GM18519 (cell line): ENCODE data around the gene C17orf67.

Experiments
- ATAC-seq: cut with Tn5 transposase; IDR thresholded peaks from one replicate; pipeline ENCODE4 v1.9.1; 2021; ENCODE audit warnings: mild to moderate bottlenecking, moderate library complexity; ENCODE audit not compliant: unreplicated experiment, low FRiP score

C17orf67 gene, protein sequence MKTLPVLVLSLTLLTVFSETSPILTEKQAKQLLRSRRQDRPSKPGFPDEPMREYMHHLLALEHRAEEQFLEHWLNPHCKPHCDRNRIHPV

DNA sequence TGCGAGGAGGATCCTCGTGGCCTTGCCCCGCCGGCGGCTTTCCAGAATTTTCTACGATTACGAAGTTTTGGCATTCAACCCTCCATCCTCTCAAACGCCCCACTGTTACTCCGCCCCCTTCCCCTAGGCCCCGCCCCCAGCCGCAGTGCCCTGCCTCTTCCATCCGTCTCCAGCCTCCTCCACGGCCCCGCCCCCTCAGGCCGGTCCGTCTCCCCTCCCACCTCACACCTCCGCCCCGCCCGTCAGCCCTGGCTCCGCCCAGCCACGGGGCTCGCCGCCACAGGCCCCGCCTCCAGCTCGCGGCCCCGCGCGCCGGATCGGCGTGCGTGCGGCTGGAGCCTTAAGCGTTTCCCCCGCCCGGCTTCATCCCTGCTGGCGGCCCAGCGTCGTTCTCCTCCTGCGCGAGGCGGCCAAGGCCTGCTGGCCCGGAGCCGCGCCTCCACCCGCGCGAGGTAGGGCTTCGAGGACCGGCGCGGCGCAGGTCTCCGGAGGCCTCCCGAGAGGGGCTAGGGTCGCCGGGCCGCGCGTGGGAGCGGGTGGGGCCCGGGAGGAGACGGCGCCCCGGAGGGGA, at the start of gene C17orf67, which contains the start of gene DGKE:
C17orf67 (minus strand) TSS at position 112 of the 571 bp plus-strand sequence. CDS start 18,110 bp downstream, outside the sequence.
DGKE (plus strand) TSS at position 343 of the 571 bp plus-strand sequence. CDS start 645 bp downstream, outside the sequence.
- peak; percentile 46 for ATAC-seq

DNA sequence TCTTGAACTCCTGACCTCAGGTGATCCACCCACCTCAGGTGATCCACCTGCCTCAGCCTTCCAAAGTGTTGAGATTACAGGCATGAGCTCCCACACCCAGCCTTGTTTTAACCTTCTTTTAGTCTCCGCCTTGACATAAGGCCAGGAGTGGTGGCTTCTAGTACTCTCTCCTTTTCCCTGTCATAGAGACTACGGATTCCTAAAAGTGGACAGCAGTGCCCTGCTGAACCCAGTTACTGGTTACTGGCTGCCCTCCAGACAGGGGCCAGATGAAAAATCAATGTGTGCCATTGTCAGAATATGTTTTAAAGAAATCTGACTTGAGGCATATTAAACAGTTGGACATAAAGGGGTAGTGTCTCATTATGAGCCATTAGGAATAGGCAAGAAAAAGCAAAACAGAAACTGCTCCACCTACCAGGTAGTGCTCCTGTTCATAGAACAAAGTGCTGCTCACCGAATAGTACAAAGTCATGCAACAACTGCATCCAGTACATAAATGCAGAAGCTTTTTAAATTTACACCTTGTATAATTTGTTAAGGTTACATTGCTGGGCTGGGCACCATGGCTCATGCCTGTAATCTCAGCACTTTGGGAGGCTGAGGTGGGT, 48.1 kb upstream of the C17orf67 start:
- no peak for ATAC-seq

DNA sequence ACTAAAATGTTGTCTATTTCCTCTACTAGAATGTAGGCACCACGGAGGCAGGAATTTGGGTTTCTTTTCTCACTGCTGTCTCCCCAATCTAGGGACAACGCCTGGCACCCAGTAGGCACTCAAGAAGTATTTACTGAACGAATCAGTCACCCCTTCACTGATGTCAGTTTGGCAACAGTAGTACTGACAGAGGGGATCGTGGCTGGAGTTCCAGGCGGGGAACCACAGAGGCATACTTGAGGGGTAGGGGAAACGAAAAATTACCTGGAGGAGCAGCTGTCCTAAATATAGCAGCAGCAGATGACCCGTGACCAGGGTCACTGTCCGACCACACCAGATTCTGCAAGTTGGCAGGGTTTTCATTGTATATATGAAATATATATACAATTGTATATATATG, 46.9 kb upstream of the C17orf67 start:
- no peak for ATAC-seq

DNA sequence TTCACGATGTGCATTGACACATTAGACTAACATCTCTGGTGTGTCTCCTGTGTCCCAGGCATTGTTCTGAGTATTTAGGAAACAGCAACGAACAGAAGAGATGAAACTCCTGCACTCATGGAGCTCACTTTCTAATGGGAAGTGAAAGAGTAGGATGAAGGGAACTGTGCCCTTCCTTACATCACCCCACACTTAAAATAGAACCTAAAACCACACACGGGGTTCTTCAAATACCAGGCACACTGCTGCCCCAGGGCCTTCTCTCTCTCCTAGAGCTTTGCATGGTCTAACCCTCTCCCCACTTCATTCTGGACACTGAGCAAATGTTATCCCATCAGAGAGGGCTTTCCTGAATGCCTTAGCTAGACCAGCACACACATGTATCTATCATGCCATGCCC, 46.4 kb upstream of the C17orf67 start:
- no peak for ATAC-seq

DNA sequence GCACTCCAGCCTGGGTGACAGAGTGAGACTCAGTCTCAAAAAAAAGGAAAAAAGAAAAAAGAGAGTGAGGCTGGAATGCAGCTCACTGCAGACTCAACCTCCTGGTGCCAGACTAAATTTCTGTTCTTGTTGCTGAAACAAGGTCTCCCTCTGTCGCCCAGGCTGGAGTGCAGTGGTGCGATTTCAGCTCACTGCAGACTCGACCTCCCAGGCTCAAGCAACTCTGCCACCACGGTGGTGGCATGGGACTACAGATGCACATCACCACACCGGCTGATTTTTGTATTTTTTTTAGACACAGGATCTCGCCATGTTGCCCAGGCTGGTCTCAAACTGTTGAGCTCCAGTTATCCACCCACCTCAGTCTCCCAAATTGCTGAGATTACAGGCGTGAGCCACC, 45.6 kb upstream of the C17orf67 start:
- no peak for ATAC-seq

DNA sequence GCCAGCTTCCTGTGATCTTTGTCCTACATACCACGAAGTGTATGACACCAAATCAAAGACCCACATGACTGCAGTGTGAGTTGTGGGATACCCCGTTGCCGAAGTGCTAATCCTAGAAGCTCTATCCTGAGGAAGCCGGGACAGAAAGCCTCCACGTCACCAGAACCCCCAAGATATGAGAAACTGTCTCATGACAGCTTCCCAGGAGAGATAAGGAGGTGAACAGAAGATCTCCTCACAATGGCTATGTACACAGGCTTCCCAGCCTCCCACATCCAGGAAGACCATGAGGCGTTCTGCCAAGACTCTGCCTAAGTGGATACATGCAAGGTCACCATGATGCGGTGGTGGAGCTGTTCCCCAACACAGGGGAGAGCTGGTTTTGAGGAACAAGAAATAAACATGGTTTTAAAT, 43.1 kb upstream of the C17orf67 start:
- ATAC-seq: no peak

DNA sequence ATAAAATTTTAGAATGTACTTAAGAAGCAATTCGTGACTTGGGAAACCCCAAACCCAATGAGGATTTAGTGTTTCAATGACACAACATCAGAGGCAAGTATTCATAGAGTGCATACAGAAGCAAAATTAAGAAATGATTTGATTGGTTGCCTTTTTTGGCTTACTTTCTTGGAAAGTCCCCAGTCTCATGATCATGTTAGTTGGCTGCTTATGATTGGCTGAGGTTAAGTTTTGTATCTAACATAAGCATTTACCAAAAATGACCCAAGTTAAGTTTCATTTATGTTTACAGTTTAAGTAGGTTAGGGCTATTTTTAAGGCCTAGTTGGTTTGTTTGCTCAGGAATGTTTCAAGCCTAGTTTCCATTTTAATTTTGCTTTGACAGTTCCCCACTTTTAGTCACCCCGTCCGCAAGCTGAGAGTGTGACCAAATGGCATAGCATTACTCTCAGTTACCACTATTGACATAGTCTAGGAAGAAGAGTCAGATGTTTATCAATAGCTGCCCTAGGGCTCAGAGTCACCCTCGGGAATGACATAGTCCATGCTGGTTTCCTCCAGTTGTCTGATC, 36.4 kb upstream of the C17orf67 start:
- ATAC-seq: peak; percentile 61

DNA sequence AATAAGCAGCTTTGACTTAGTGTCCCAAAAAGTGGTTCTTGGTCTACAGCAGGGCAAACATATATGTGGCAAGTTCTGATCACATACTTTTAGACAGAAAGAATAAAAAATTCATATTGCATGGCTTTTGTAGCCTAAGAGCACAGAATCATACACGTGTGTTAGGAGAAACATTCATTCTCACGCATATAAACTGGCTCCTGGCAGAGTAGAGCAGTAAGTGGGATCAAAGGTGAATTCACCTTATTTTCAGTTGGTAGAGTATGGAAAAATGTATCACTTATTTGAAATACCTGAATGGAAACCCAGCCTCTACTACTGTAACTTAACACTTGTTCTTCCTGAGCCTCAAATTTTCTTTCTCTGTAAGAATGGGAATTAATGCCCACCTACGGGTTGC, 35.0 kb upstream of the C17orf67 start:
- ATAC-seq: no peak

DNA sequence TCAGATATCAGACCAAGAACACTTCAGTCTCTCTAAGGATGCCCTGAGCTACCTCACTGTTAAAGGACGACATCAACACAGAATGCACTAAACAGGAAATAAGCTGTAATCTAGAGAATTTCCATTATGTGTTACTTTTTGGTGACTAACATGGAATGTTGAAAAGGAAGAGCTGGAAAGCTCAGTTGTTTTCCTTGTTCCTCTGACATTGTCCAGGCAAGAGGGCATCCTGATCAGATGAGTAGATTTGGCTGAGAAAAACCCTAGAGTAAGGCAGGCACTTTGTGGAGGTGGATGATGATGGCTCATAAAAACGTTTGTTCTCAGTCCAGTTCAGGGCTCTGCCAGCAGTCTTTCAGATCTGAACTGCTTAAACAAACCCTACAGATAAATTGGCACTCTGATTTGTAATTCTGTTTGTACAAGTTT, 34.2 kb upstream of the C17orf67 start:
- no peak for ATAC-seq

DNA sequence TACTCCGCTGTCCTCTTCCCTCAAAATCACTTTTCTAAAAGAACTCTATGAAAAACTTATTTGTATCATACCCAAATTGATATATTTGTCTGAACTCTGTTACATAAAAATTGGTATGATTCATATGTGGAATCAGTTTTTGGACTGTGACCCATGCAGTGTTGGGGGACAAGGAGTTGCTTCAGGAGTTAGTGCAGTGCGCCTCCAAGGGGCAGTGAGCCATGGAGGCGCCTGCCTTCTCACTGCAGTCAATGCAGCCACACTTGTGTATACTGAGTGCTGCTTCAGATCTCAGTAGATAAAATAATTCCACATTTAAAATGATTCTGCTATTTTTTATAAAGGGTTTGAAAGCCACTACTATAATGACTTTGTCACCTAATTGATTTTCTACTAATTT, 32.8 kb upstream of the C17orf67 start:
- ATAC-seq: no peak

DNA sequence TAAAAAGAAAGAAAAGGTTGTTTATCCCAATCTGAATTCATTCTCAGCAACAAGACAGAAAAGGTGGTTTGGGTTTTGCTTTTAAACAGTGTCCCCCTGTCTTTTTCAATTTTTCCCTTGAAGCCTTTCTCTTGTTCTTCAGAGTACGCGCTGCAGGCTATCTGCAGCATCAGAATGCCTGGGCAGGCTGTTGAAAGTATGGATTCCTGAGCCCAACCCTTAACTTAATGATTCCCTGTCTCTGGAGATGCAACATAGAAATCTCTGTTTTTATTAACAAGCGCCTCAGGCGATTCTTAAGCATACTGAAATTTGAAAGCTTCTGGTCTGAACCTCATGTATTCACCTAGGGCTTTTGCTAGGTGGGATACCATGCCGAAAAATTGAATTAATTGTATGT, 32.4 kb upstream of the C17orf67 start:
- ATAC-seq: no peak

DNA sequence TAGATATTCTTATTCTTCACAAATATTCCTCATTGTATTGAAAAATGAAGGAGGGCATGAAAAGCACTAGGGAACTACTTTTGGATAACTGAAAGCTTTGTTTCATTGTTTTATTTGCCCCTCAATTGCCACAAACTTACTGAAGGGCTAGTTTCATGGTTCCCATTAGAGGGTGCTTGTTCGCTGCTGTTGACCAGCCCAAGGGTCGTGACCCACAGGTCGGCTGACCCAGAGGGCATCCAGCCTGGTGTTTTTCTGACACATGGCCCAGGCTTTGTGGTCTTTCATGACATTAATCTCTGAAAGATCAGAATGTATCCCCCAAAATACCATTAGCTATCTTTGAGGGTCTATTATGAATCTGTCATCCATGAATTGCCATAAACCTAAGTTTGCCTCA, 30.3 kb upstream of the C17orf67 start:
- no peak for ATAC-seq

DNA sequence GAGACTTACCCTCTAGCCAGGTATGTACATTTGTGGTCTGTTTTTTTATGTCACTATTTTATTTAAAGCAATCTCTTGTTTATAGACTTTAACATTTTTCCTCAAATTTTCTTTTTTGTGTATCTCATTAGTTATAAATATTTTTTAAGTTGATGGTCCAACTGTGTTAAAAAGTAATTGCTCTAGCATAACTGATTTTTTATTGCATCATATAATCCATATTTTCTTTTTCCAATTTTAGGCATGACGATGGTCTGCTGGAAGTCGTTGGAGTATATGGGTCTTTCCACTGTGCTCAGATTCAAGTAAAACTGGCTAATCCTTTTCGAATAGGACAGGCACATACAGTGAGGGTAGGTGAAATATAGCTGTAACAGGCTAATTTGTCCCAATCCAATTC, 28.2 kb upstream of the C17orf67 start:
- ATAC-seq: no peak

DNA sequence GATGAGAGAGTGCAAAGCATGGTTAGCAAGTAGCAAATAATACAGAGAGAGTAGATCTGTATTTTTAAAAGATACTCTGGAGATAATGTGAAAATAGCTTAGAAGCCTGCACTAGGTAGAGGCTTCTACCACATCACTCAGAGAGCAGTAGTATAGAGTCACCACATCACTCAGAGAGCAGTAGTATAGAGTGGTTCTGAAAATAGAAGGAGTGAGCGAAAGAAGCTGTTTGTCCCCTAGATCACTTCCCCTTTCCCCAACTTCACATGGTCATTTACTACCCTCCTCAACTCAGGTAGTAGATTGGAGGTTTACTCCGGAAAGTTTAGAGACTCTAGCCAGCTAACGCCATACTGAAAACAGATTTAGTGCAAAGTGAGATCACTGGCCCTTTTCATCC, 17.3 kb upstream of the C17orf67 start:
- ATAC-seq: peak; percentile 46

DNA sequence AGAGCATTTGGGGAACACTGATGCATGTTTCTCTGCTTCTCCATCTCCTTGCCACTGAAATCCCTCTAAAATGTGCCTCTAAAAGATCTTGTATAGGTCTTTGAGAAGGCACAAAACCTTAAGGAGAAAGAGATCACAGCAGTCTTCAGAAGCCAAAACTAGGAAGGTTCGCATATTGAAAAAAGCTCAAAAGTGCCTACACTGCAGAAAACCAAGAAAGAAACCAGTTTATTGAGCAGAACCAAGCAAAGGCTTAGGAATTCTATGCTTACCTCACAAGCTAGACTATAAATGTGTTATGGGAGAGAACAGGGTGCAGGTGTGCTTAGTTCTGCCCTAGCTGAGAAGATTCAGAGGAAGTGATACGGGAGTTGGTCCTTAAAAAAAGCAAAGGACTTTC, 16.9 kb upstream of the C17orf67 start:
- no peak for ATAC-seq

DNA sequence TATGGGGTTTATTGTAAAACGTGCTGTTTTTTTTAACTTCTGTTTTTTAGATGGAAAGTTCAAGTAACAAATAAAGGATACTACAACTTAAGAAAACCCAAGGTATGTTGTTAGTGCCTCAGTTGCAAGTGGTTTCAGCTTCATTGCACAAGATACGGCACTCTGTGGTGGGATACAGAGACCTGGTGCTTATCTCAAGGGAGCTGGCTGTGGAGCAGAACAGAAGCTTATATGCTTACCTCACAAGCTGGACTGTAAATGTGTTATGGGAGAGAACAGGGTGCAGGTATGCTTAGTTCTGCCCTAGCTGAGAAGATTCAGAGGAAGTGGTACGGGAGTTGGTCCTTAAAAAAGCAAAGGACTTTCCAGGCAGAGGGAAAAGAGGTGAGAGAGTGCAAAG, 15.4 kb upstream of the C17orf67 start:
- ATAC-seq: no peak

DNA sequence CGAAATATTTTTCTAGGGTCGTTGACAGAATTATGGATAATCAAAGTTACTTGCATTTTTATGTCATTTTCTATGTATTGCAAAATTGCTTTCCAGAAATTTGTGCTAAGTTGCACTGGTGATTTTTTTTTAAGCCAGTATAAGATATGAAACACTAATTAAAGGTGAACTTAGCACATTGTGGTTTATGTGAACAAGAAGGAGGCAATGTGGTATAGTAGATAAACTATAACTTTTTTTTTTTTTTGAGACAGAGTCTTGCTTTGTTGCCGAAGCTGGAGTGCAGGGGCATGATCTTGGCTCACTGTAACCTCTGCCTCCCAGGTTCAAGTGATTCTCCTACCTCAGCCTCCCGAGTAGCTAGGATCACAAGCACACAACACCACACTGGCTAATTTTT, 13.4 kb upstream of the C17orf67 start:
- ATAC-seq: no peak

DNA sequence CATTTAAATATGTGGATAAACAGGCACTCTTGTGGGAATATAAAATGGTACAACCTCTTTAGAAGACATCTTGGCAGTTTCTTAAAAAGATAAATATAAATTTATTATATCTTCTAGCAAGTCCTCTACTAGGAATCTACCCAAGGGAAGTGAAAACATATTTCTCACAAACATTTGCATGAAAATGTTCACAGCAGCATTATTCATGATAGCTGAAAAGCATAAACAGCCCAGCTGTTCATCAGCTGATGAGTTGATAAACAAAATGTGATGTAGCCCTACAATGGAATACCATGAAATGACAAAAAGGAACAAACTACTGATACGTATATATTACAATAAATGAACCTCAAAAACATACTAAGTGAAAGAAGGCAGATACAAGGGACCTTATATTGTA, 12.2 kb upstream of the C17orf67 start:
- ATAC-seq: peak; percentile 49

DNA sequence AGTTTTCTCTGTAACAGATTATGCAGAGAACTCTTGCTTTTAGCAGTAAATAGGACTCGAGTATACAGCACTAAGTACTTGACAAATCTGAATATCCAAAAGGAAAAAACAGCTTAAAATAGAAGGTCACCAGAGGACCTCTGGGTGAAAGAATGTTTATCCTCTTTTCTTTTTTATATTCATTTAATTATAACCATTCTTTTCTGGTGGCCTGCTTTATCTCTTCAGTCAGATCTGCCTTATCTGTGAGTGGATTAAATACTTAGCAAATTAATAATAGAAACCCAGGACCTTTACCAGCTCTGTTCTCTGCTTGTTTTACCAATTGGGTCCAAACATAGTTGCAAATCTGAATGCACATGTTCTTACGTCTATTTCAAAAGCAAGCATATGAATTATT, 8.9 kb upstream of the C17orf67 start:
- no peak for ATAC-seq

DNA sequence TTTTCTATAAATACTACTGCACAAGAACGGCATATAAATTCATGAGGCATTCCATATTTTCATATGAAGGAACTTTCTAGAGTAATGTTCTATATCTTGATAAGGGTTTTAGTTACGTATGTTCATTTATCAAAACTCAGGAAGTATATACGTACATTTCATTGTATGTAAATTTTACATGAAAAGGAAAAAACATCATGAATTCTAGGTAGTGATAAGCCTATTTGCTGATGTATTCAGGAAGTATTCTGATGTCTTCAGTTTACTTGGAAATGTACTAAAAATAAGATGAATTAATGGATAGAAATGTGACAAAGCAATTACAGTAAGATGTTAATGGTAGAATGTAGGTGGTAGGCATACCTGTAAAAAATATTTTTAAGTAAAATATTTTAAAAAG, 5.0 kb upstream of the C17orf67 start:
- ATAC-seq: no peak

DNA sequence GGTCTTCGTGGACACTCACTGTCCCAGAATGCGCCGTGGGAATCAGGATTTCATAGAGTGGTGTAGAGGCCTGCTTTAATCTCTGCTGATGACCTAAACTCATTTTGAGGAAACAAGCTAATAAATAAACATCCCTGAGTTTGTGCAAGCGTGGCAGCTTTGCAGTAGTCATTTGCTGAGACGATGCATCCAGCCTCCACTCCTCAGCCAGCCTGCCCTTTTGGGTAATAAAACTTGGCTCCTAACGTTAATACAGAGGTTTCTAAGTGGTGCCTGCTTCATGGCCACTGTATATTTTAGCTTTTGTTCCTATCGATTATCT, 1.5 kb upstream of the C17orf67 start:
- no peak for ATAC-seq
